DND-41 (cell line): ENCODE data around the gene EPDR1.

ENCODE experiments used
- CTCF ChIP-seq: IDR thresholded peaks from 2 replicates; pipeline ENCODE4 v1.5.1; 2012; ENCODE audit warnings: borderline replicate concordance, low read length, moderate library complexity, mild to moderate bottlenecking; ENCODE audit not compliant: poor library complexity, severe bottlenecking; ENCODE audit errors: extremely low read depth
- EZH2 ChIP-seq: IDR thresholded peaks from 3 replicates; pipeline ENCODE4 v1.6.1; 2012; ENCODE audit warnings: borderline replicate concordance, low read depth, mild to moderate bottlenecking, moderate library complexity, low read length, inconsistent platforms; ENCODE audit not compliant: severe bottlenecking

GRCh38 chr7:37927773-37928444 lies 7.5 kb downstream of the EPDR1 start:
- no peak for TF ChIP-seq CTCF
- TF ChIP-seq EZH2: no peak
